ENCODE measurements around the gene MVP. TPM values are rescaled to one million over a fixed set of nuclear protein-coding genes. Genes with fewer than 3 reads are reported as not detected.

The MVP gene
- total RNA-seq, 4 donors from 2014 or later: 101 to 151 (median 129) TPM

DNA sequence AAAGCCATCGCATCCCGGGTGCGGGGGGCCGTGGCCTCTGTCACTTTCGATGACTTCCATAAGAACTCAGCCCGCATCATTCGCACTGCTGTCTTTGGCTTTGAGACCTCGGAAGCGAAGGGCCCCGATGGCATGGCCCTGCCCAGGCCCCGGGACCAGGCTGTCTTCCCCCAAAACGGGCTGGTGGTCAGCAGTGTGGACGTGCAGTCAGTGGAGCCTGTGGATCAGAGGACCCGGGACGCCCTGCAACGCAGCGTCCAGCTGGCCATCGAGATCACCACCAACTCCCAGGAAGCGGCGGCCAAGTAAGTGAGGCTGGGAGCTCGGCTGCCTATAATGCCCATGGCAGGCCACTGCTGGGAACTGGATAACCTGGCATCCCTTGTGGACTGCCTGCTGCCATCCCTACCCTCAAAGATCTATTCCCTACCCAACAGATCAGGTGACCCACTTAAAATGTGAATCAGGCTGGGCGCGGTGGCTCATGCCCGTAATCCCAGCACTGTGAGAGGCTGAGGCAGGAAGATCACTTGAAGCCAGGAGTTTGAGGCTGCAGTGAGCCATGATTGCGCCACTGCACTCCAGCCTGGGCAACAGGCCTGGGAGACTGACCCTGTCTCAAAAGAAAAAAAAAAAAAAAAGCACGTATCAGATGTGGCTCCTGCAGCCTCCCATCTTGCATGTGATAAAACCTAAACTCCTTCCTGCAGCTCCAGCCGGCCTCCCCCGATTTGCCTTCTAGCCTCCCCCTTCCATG lies 24.5 kb downstream of the MVP start:
- no peak for ATAC-seq (ENCODE audit: low FRiP score)
- TF ChIP-seq, protein P1, sequence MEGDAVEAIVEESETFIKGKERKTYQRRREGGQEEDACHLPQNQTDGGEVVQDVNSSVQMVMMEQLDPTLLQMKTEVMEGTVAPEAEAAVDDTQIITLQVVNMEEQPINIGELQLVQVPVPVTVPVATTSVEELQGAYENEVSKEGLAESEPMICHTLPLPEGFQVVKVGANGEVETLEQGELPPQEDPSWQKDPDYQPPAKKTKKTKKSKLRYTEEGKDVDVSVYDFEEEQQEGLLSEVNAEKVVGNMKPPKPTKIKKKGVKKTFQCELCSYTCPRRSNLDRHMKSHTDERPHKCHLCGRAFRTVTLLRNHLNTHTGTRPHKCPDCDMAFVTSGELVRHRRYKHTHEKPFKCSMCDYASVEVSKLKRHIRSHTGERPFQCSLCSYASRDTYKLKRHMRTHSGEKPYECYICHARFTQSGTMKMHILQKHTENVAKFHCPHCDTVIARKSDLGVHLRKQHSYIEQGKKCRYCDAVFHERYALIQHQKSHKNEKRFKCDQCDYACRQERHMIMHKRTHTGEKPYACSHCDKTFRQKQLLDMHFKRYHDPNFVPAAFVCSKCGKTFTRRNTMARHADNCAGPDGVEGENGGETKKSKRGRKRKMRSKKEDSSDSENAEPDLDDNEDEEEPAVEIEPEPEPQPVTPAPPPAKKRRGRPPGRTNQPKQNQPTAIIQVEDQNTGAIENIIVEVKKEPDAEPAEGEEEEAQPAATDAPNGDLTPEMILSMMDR (IDR thresholded peaks at IDR 0.05): no peak
- no peak for DNase-seq (ENCODE audit: low spot score)

DNA sequence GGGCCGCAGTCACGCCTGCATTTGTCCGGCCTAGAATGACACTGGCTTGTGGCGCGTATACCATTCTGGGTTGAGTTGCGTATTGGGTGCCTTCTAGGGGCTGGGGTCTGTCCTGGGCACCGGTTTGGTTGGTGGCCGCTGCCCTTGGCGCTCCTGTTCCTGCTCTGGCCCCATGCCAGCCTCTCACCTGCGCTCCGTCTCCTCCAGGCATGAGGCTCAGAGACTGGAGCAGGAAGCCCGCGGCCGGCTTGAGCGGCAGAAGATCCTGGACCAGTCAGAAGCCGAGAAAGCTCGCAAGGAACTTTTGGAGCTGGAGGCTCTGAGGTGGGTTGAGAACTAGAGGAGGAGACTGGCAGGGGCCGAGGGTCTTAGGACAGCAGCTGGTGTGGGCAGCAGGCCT lies 25.4 kb downstream of the MVP start:
- DNase-seq (ENCODE audit: low spot score) (no peak), ATAC-seq (ENCODE audit: low FRiP score) (no peak)
- TF ChIP-seq, protein P1 (IDR thresholded peaks at IDR 0.05): no peak

DNA sequence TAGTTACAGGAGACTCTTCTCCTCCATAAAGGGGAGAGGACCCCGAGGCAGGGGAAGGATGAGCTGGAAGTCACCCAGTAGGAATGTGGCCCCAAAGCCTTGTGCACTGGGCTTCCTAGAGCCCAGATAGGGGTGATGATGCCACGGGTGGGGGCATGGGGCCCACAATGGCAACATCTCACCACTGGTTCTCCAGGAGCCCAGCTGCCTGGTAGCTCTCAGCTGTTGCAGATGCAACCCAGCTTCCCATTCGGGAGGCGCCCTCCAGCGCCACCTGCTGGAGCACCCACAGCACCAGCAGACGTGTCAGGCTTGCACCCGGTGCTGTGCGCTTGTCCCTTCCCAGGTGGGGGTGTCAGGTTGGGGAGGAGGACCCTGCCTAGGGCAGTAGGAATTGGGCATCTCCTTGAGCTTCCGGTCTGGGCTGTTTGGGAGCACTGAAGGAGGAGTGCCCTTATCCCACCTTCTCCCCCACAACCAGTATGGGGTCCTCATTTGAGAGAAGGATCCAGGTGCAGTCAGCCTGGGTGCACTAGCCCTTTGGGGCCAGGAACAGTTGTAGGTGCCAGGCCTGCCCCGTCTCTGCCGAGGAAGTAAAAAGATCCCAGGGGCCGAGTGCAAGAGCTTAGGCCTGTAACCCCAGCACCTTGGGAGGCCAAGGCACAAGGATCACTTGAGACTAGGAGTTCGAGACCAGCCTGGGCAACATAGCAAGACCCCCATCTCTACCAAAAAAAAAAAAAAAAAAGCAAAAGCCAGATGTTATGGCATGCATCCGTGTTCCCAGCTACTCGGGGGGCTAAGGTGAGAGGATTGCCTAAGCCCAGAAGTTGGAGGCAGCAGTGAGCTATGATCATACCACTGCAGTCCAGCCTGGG lies 28.4 kb downstream of the MVP start:
- peak; percentile 46 for ATAC-seq (ENCODE audit: low FRiP score)

DNA sequence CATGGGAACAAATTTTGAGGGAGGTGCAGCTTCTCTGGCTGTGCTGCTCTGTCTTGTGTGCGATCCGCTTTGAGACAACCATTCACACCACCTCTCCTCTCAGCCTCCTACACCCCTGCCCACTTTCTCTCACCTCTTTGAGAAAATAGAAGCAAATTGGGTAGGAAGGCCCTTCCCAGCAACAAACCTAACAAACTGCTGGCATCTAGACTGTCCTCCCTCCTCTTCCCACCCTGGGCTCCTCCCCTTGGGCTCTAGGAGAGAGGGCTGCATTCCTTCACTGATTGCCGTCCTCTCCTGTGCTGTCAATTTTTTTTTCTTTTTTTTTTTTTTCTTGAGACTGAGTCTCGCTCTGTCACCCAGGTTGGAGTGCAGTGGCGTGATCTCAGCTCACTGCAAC lies 29.2 kb downstream of the MVP start:
- TF ChIP-seq, protein P1 (IDR thresholded peaks at IDR 0.05): no peak
- DNase-seq (ENCODE audit: low spot score) (no peak), ATAC-seq (ENCODE audit: low FRiP score) (no peak)

More for the DNA sequence above, 28.4 kb downstream of the MVP start:
- TF ChIP-seq, protein P1 (IDR thresholded peaks at IDR 0.05): peak in 1 of 3 donors; percentile 30
- peak; percentile 43 for DNase-seq (ENCODE audit: low spot score)

DNA sequence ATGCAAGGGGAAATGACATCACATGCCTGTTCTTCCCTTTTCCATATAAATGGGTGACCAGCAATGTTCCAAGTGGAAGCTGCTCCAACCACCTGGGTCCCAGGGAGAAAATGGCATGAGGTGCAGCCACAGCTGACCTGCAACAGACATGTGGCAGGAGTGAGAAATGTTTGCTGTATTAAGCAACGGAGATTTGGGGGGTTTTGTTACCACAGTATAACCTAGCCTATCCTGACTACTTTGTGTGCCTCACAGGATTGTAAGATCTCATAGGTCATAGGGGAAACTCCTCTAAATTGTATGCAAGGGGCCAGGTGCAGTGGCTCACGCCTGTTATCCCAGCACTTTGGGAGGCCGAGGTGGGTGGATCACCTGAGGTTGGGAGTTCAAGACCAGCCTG lies 30.7 kb downstream of the MVP start:
- no peak for DNase-seq (ENCODE audit: low spot score)
- no peak for ATAC-seq (ENCODE audit: low FRiP score)
- TF ChIP-seq, protein P1 (IDR thresholded peaks at IDR 0.05): no peak

DNA sequence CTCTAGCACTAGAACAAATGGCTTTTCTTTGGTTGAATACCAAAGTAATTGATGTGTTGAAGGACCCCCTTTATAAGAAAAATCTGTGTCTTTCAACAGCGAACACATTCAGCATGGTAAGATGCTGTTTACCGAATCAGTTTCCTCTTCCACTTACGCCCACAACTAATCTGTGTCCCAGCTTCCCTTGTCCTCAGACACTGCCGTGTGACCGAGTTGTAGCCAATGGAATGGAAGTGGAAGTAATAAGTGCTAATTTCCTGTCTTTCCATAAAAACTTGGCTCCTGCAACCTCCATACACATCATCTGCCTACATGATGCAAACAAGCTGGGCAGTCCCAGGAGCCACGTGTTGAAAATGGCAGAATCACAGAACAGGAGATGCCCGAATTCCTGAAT lies 32.4 kb downstream of the MVP start:
- DNase-seq (ENCODE audit: low spot score): no peak
- TF ChIP-seq, protein P1 (IDR thresholded peaks at IDR 0.05): no peak
- ATAC-seq (ENCODE audit: low FRiP score): peak; percentile 34

Data from omental fat pad (tissue), 4 donors.